OCI-LY7 (cell line): ENCODE data around the gene APOL6. TPM values are rescaled to one million over a fixed set of nuclear protein-coding genes. Genes with fewer than 3 reads are reported as not detected.

ENCODE experiments used
- BruUV-seq: library from RNA; stranded (reverse); fragments of 400-500 nt; replicated peaks from 2 replicates; lab custom pipeline; 2021; lab: Mats Ljungman, UMichigan
- CTCF ChIA-PET: fragments of 300-600 bp; sonication (Branson Sonifier 250); formaldehyde crosslinking; loops from one replicate; lab custom pipeline; 2022; ENCODE audit warnings: antibody characterized with exemption; ENCODE audit not compliant: unreplicated experiment; lab: Charles Lee
- POLR2A ChIA-PET: fragments of 300-600 bp; sonication (Branson Sonifier 250); formaldehyde crosslinking; loops from one replicate; lab custom pipeline; 2022; ENCODE audit warnings: antibody characterized with exemption; lab: Charles Lee
- DNase-seq: peaks from one replicate; pipeline ENCODE4 v3.0.0-alpha.2; 2015; ENCODE audit warnings: low spot score
- H2AFZ ChIP-seq: fragments of 200-600 bp; sonication (generic), shearing (Covaris generic); 2 replicates; pipeline ENCODE4 v1.6.1; 2014; ENCODE audit warnings: mild to moderate bottlenecking, antibody characterized with exemption, low read length, moderate library complexity
- H3K27ac ChIP-seq: fragments of 200-600 bp; sonication (generic); 2 replicates; pipeline ENCODE4 v1.5.1; 2014; ENCODE audit warnings: mixed run types, low read depth, mild to moderate bottlenecking, moderate library complexity, low read length, inconsistent platforms; ENCODE audit not compliant: poor library complexity, severe bottlenecking
- H3K36me3 ChIP-seq: fragments of 200-600 bp; sonication (generic); 2 replicates; pipeline ENCODE4 v1.6.1; 2014; ENCODE audit warnings: mild to moderate bottlenecking, antibody characterized with exemption, low read length, moderate library complexity, mixed read lengths; ENCODE audit not compliant: insufficient read depth
- H3K4me1 ChIP-seq: fragments of 200-600 bp; sonication (generic); 2 replicates; pipeline ENCODE4 v1.5.1; 2014; ENCODE audit warnings: mild to moderate bottlenecking, low read length; ENCODE audit not compliant: insufficient read depth, poor library complexity, severe bottlenecking
- H3K4me2 ChIP-seq: fragments of 200-600 bp; sonication (generic); 2 replicates; pipeline ENCODE4 v1.6.1; 2014; ENCODE audit warnings: mild to moderate bottlenecking, low read length
- H3K4me3 ChIP-seq: fragments of 200-600 bp; sonication (generic); 2 replicates; pipeline ENCODE4 v1.5.1; 2014; ENCODE audit warnings: mild to moderate bottlenecking, low read depth, low read length; ENCODE audit not compliant: poor library complexity, severe bottlenecking
- H3K79me2 ChIP-seq: fragments of 200-600 bp; sonication (generic); 2 replicates; pipeline ENCODE4 v1.6.1; 2016; ENCODE audit warnings: low read depth, mild to moderate bottlenecking, low read length, moderate library complexity, mixed read lengths; ENCODE audit not compliant: insufficient read depth
- H3K9me2 ChIP-seq: fragments of 200-600 bp; sonication (generic); 2 replicates; pipeline ENCODE4 v1.6.1; 2016; ENCODE audit warnings: mild to moderate bottlenecking, low read length, mixed read lengths; ENCODE audit not compliant: insufficient read depth
- H3K9me3 ChIP-seq: fragments of 200-600 bp; sonication (generic); 2 replicates; pipeline ENCODE4 v1.6.1; 2014; ENCODE audit warnings: mild to moderate bottlenecking, mixed run types, low read length, mixed read lengths
- H4K20me1 ChIP-seq: fragments of 200-600 bp; sonication (generic); 2 replicates; pipeline ENCODE4 v1.6.1; 2014; ENCODE audit warnings: mild to moderate bottlenecking, antibody characterized with exemption, low read length, moderate library complexity, mixed read lengths; ENCODE audit not compliant: insufficient read depth
- CTCF ChIP-seq: fragments of 200-600 bp; sonication (generic); conservative IDR thresholded peaks from 2 replicates; pipeline ENCODE4 v1.5.1; 2014; ENCODE audit warnings: mild to moderate bottlenecking, antibody characterized with exemption, low read length, moderate library complexity, mixed read lengths
- EZH2phosphoT487 ChIP-seq: fragments of 200-600 bp; sonication (generic); IDR thresholded peaks from 2 replicates; pipeline ENCODE4 v1.6.1; 2018; ENCODE audit warnings: low read depth, borderline replicate concordance, mild to moderate bottlenecking, mixed run types, antibody characterized with exemption, low read length, moderate library complexity, mixed read lengths
- intact Hi-C: fragments of 100-400 bp; cut with micrococcal nuclease; formaldehyde crosslinking; loops from one replicate; pipeline ENCODE4 v1.10.0; 2022; ENCODE audit not compliant: unreplicated experiment
- total RNA-seq, 2 experiments: library from RNA; depleted of rRNA in 1 of 2; stranded (reverse); fragments of >200 nt in 1 of 2; shearing (Covaris generic) in 1 of 2; gene quantifications; 2 replicates each; pipeline ENCODE4 v1.2.3, GENCODE V29; 2014 to 2022

The APOL6 gene
- total RNA-seq, 2 experiments from 2014 or later, result 22.0 to 27.8 TPM

- H2AFZ ChIP-seq, result no peak overlapping the region
- no peaks in the 10 kb centered on the region for H4K20me1 ChIP-seq
- H3K4me1 ChIP-seq, result no peaks in the 10 kb centered on the region
- ChIA-PET POLR2A (no interaction called here), CTCF (no interaction called here)
- no peak for DNase-seq
- no TSS peak for BruUV-seq
- no peak for TF ChIP-seq EZH2phosphoT487
- TF ChIP-seq CTCF, result no peak
- H3K9me2 ChIP-seq, result no peaks in the 10 kb centered on the region
- no peaks in the 10 kb centered on the region for H3K79me2 ChIP-seq
- intact Hi-C loops, result no loop called here
- H3K9me3 ChIP-seq, result 0 out of 2 replicates have a peak, but pooled peaks cover 10% of the 10 kb centered on the region
- H3K4me2 ChIP-seq, result no peak overlapping the region
- no peak overlapping the region for H3K27ac ChIP-seq
- no peak overlapping the region for H3K4me3 ChIP-seq
- no peaks in the 10 kb centered on the region for H3K36me3 ChIP-seq
Observed at GRCh38 chr22:35601743-35602615, 46.3 kb upstream of the APOL6 start.

- no peak for TF ChIP-seq EZH2phosphoT487
- TF ChIP-seq CTCF, result no peak
- H3K9me2 ChIP-seq, result no peaks in the 10 kb centered on the region
- no peaks in the 10 kb centered on the region for H3K36me3 ChIP-seq
- ChIA-PET CTCF (no interaction called here), POLR2A (no interaction called here)
- H2AFZ ChIP-seq, result no peak overlapping the region
- no peaks in the 10 kb centered on the region for H3K79me2 ChIP-seq
- H3K4me1 ChIP-seq, result no peaks in the 10 kb centered on the region
- no peaks in the 10 kb centered on the region for H4K20me1 ChIP-seq
- no peak overlapping the region for H3K4me2 ChIP-seq
- intact Hi-C loops, result no loop called here
- BruUV-seq, result no TSS peak
- 0 out of 2 replicates have a peak, but pooled peaks cover 10% of the 10 kb centered on the region for H3K9me3 ChIP-seq
- H3K4me3 ChIP-seq, result no peak overlapping the region
- DNase-seq, result no peak
- H3K27ac ChIP-seq, result no peak overlapping the region
Observed at GRCh38 chr22:35604621-35605368, 43.5 kb upstream of the APOL6 start.
